ENCODE data around the gene ATP5PD.
"Not testable (repeated sequence)": the region's sequence is repeated elsewhere in the genome, so short reads cannot be mapped to it uniquely, and the experiment has no call there.

ATP5PD gene

GRCh38 chr17:75045946-75046406 lies 793 bp downstream of the ATP5PD start:
- peak; percentile 8 for DNase-seq (ENCODE audit: low read depth)

GRCh38 chr17:75044716-75045115 lies 2.1 kb downstream of the ATP5PD start:
- no peaks in the 10 kb centered on the region for H3K9me3 ChIP-seq (ENCODE audit: control insufficient read depth, low read length)
- no peak overlapping the region for H3K4me3 ChIP-seq (ENCODE audit: low read length)
- no peak overlapping the region for H3K9ac ChIP-seq (ENCODE audit: low read length)
- H3K4me1 ChIP-seq (ENCODE audit: control insufficient read depth, insufficient read depth, low read length), result peaks cover 25% of the 10 kb centered on the region
- H3K27me3 ChIP-seq (replicated peaks; ENCODE audit: control insufficient read depth, insufficient read depth, low read length), result no peaks in the 10 kb centered on the region
- peaks cover 31% of the 10 kb centered on the region for H3K36me3 ChIP-seq (ENCODE audit: control insufficient read depth, insufficient read depth, low read length, severe bottlenecking)
- no peak for DNase-seq (ENCODE audit: low read depth)

More at GRCh38 chr17:75045946-75046406, 793 bp downstream of the ATP5PD start:
- Histone ChIP-seq H3K9ac (ENCODE audit: low read length) (peak overlapping the region; percentile 99), H3K4me1 (ENCODE audit: control insufficient read depth, insufficient read depth, low read length) (peaks cover 25% of the 10 kb centered on the region), H3K4me3 (ENCODE audit: low read length) (peak overlapping the region; percentile 100), H3K36me3 (ENCODE audit: control insufficient read depth, insufficient read depth, low read length, severe bottlenecking) (peaks cover 28% of the 10 kb centered on the region)
- H3K27me3 ChIP-seq (replicated peaks; ENCODE audit: control insufficient read depth, insufficient read depth, low read length); H3K9me3 ChIP-seq (ENCODE audit: control insufficient read depth, low read length): not testable (repeated sequence)

- not testable (repeated sequence) for H3K27me3 ChIP-seq (replicated peaks; ENCODE audit: control insufficient read depth, insufficient read depth, low read length); H3K9ac ChIP-seq (ENCODE audit: low read length); H3K4me3 ChIP-seq (ENCODE audit: low read length); H3K9me3 ChIP-seq (ENCODE audit: control insufficient read depth, low read length); DNase-seq (ENCODE audit: low read depth)
- Histone ChIP-seq H3K4me1 (ENCODE audit: control insufficient read depth, insufficient read depth, low read length) (peaks cover 19% of the 10 kb centered on the region), H3K36me3 (ENCODE audit: control insufficient read depth, insufficient read depth, low read length, severe bottlenecking) (peaks cover 37% of the 10 kb centered on the region)
Measured at GRCh38 chr17:75043789-75044188, 3.0 kb downstream of the ATP5PD start.

- no peak for DNase-seq (ENCODE audit: low read depth)
- Histone ChIP-seq H3K9me3 (ENCODE audit: control insufficient read depth, low read length) (no peaks in the 10 kb centered on the region), H3K27me3 (replicated peaks; ENCODE audit: control insufficient read depth, insufficient read depth, low read length) (no peaks in the 10 kb centered on the region), H3K4me1 (ENCODE audit: control insufficient read depth, insufficient read depth, low read length) (peaks cover 9% of the 10 kb centered on the region), H3K9ac (ENCODE audit: low read length) (no peak overlapping the region), H3K4me3 (ENCODE audit: low read length) (no peak overlapping the region), H3K36me3 (ENCODE audit: control insufficient read depth, insufficient read depth, low read length, severe bottlenecking) (peaks cover 43% of the 10 kb centered on the region)
Measured at GRCh38 chr17:75041656-75042280, 5.0 kb downstream of the ATP5PD start.

- peaks cover 43% of the 10 kb centered on the region for H3K36me3 ChIP-seq (ENCODE audit: control insufficient read depth, insufficient read depth, low read length, severe bottlenecking)
- H3K4me1 ChIP-seq (ENCODE audit: control insufficient read depth, insufficient read depth, low read length), result peaks cover 21% of the 10 kb centered on the region
Measured at GRCh38 chr17:75039238-75039637, 7.5 kb downstream of the ATP5PD start.

GRCh38 chr17:75036643-75037268 lies 10.0 kb downstream of the ATP5PD start:
- no peaks in the 10 kb centered on the region for H3K27me3 ChIP-seq (replicated peaks; ENCODE audit: control insufficient read depth, insufficient read depth, low read length)
- H3K9me3 ChIP-seq (ENCODE audit: control insufficient read depth, low read length), result no peaks in the 10 kb centered on the region
- H3K4me3 ChIP-seq (ENCODE audit: low read length), result peak overlapping the region; percentile 50
- DNase-seq (ENCODE audit: low read depth), result no peak
- H3K9ac ChIP-seq (ENCODE audit: low read length), result peak overlapping the region; percentile 67
- H3K4me1 ChIP-seq (ENCODE audit: control insufficient read depth, insufficient read depth, low read length), result peaks cover 37% of the 10 kb centered on the region
- H3K36me3 ChIP-seq (ENCODE audit: control insufficient read depth, insufficient read depth, low read length, severe bottlenecking), result peaks cover 36% of the 10 kb centered on the region

More at GRCh38 chr17:75039238-75039637, 7.5 kb downstream of the ATP5PD start:
- Histone ChIP-seq H3K27me3 (replicated peaks; ENCODE audit: control insufficient read depth, insufficient read depth, low read length) (no peaks in the 10 kb centered on the region), H3K9ac (ENCODE audit: low read length) (no peak overlapping the region), H3K9me3 (ENCODE audit: control insufficient read depth, low read length) (no peaks in the 10 kb centered on the region), H3K4me3 (ENCODE audit: low read length) (no peak overlapping the region)
- DNase-seq (ENCODE audit: low read depth), result no peak

GRCh38 chr17:75034236-75034908 lies 12.4 kb downstream of the ATP5PD start:
- peaks cover 12% of the 10 kb centered on the region for H3K36me3 ChIP-seq (ENCODE audit: control insufficient read depth, insufficient read depth, low read length, severe bottlenecking)
- DNase-seq (ENCODE audit: low read depth), result peak; percentile 89
- peak overlapping the region; percentile 97 for H3K9ac ChIP-seq (ENCODE audit: low read length)
- peak overlapping the region; percentile 97 for H3K4me3 ChIP-seq (ENCODE audit: low read length)
- no peaks in the 10 kb centered on the region for H3K27me3 ChIP-seq (replicated peaks; ENCODE audit: control insufficient read depth, insufficient read depth, low read length)
- peaks cover 38% of the 10 kb centered on the region for H3K4me1 ChIP-seq (ENCODE audit: control insufficient read depth, insufficient read depth, low read length)
- peaks cover 11% of the 10 kb centered on the region for H3K9me3 ChIP-seq (ENCODE audit: control insufficient read depth, low read length)

GRCh38 chr17:75033346-75034235 lies 13.2 kb downstream of the ATP5PD start:
- Histone ChIP-seq H3K36me3 (ENCODE audit: control insufficient read depth, insufficient read depth, low read length, severe bottlenecking) (peaks cover 4% of the 10 kb centered on the region), H3K9ac (ENCODE audit: low read length) (peak overlapping the region; percentile 97), H3K4me3 (ENCODE audit: low read length) (peak overlapping the region; percentile 97), H3K4me1 (ENCODE audit: control insufficient read depth, insufficient read depth, low read length) (peaks cover 38% of the 10 kb centered on the region), H3K9me3 (ENCODE audit: control insufficient read depth, low read length) (peaks cover 11% of the 10 kb centered on the region), H3K27me3 (replicated peaks; ENCODE audit: control insufficient read depth, insufficient read depth, low read length) (no peaks in the 10 kb centered on the region)
- DNase-seq (ENCODE audit: low read depth), result peak; percentile 96

- no peaks in the 10 kb centered on the region for H3K27me3 ChIP-seq (replicated peaks; ENCODE audit: control insufficient read depth, insufficient read depth, low read length)
- DNase-seq (ENCODE audit: low read depth), result peak; percentile 43
- no peaks in the 10 kb centered on the region for H3K36me3 ChIP-seq (ENCODE audit: control insufficient read depth, insufficient read depth, low read length, severe bottlenecking)
- peak overlapping the region; percentile 27 for H3K9ac ChIP-seq (ENCODE audit: low read length)
- peaks cover 11% of the 10 kb centered on the region for H3K9me3 ChIP-seq (ENCODE audit: control insufficient read depth, low read length)
- peak overlapping the region; percentile 97 for H3K4me3 ChIP-seq (ENCODE audit: low read length)
- H3K4me1 ChIP-seq (ENCODE audit: control insufficient read depth, insufficient read depth, low read length), result peaks cover 38% of the 10 kb centered on the region
Measured at GRCh38 chr17:75032720-75033280, 14.0 kb downstream of the ATP5PD start.

GRCh38 chr17:75031972-75032719 lies 14.6 kb downstream of the ATP5PD start:
- peak; percentile 89 for DNase-seq (ENCODE audit: low read depth)
- peak overlapping the region; percentile 2 for H3K9ac ChIP-seq (ENCODE audit: low read length)
- H3K4me3 ChIP-seq (ENCODE audit: low read length), result peak overlapping the region; percentile 97
- peaks cover 38% of the 10 kb centered on the region for H3K4me1 ChIP-seq (ENCODE audit: control insufficient read depth, insufficient read depth, low read length)
- H3K9me3 ChIP-seq (ENCODE audit: control insufficient read depth, low read length), result peaks cover 11% of the 10 kb centered on the region
- no peaks in the 10 kb centered on the region for H3K36me3 ChIP-seq (ENCODE audit: control insufficient read depth, insufficient read depth, low read length, severe bottlenecking)
- H3K27me3 ChIP-seq (replicated peaks; ENCODE audit: control insufficient read depth, insufficient read depth, low read length), result no peaks in the 10 kb centered on the region

Data from adipocyte (in vitro differentiated cells).